Parathyroid adenoma (tissue), 2 donors: ENCODE data around the gene ANKRD30A.

Experiments
- H2AFZ ChIP-seq: fragments of 300-600 bp; sonication (generic); one replicate; pipeline ENCODE4 v1.7.0; 2017; ENCODE audit warnings: antibody characterized with exemption, mild to moderate bottlenecking
- H3K27ac ChIP-seq: fragments of 300-600 bp; sonication (generic); one replicate; pipeline ENCODE4 v1.7.0; 2017
- H3K27me3 ChIP-seq: fragments of 300-600 bp; sonication (generic); one replicate; pipeline ENCODE4 v1.7.0; 2017; ENCODE audit warnings: low read length; ENCODE audit not compliant: control insufficient read depth, insufficient read depth
- H3K36me3 ChIP-seq: fragments of 300-600 bp; sonication (generic); one replicate; pipeline ENCODE4 v1.7.0; 2017; ENCODE audit warnings: low read length; ENCODE audit not compliant: control insufficient read depth, insufficient read depth
- H3K4me1 ChIP-seq: fragments of 300-600 bp; sonication (generic); one replicate; pipeline ENCODE4 v1.7.0; 2017; ENCODE audit warnings: control low read depth
- H3K4me2 ChIP-seq: fragments of 300-600 bp; sonication (generic); one replicate; pipeline ENCODE4 v1.7.0; 2017; ENCODE audit warnings: low read length
- H3K4me3 ChIP-seq: fragments of 300-600 bp; sonication (generic); one replicate; pipeline ENCODE4 v1.7.0; 2017; ENCODE audit warnings: low read depth, low read length
- H3K79me2 ChIP-seq: fragments of 300-600 bp; sonication (generic); one replicate; pipeline ENCODE4 v1.7.0; 2017; ENCODE audit warnings: control low read depth
- H3K9ac ChIP-seq: fragments of 300-600 bp; sonication (generic); one replicate; pipeline ENCODE4 v1.7.0; 2017; ENCODE audit warnings: mild to moderate bottlenecking
- H3K9me3 ChIP-seq: fragments of 300-600 bp; sonication (generic); one replicate; pipeline ENCODE4 v1.7.0; 2017; ENCODE audit warnings: low read length; ENCODE audit not compliant: control insufficient read depth
- TF ChIP-seq, protein P1 (sequence below): fragments of 300-600 bp; sonication (generic); IDR thresholded peaks from one replicate; pipeline ENCODE4 v1.7.0; 2017; ENCODE audit warnings: antibody characterized with exemption, mild to moderate bottlenecking
- donor health status: primary hyperparathyroidism.

ANKRD30A gene

DNA sequence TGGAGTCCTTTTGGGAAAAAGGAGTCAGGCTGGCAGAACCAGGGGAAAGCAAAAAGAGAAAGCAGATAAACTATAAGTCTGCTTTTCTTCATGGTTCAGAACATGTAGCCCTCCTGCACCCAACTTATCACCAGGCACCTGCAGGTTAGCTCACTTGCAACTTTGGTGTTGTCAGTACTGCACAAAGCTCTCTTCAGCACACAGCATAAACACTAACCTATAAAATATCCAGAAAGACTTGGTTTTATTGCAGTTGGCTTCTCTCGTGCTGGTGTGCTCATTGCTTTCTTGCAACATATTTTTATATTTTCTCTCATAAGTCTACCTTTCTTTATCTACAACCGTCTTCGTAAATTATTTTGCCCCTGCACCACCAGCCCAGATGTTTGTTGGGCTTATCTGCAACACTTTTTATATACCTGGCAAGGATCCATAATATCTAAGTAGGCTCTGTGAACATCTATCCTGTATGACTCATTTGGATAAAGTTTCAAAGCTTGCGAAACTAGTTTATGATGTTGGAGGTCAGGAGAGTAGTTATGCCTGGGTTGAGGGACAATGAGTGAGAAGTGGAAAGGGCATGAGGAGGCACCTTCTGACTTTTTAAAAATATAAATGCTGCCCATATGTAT lies 164.6 kb downstream of the ANKRD30A start:
- Histone ChIP-seq H3K79me2 (no peaks in the 10 kb centered on the region), H3K4me1 (no peaks in the 10 kb centered on the region), H3K27me3 (no peaks in the 10 kb centered on the region), H3K36me3 (no peaks in the 10 kb centered on the region), H2AFZ (no peak overlapping the region), H3K4me2 (no peak overlapping the region), H3K9ac (no peak overlapping the region), H3K4me3 (no peak overlapping the region), H3K9me3 (no peaks in the 10 kb centered on the region), H3K27ac (no peak overlapping the region)
- TF ChIP-seq, protein P1, sequence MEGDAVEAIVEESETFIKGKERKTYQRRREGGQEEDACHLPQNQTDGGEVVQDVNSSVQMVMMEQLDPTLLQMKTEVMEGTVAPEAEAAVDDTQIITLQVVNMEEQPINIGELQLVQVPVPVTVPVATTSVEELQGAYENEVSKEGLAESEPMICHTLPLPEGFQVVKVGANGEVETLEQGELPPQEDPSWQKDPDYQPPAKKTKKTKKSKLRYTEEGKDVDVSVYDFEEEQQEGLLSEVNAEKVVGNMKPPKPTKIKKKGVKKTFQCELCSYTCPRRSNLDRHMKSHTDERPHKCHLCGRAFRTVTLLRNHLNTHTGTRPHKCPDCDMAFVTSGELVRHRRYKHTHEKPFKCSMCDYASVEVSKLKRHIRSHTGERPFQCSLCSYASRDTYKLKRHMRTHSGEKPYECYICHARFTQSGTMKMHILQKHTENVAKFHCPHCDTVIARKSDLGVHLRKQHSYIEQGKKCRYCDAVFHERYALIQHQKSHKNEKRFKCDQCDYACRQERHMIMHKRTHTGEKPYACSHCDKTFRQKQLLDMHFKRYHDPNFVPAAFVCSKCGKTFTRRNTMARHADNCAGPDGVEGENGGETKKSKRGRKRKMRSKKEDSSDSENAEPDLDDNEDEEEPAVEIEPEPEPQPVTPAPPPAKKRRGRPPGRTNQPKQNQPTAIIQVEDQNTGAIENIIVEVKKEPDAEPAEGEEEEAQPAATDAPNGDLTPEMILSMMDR = no peak

DNA sequence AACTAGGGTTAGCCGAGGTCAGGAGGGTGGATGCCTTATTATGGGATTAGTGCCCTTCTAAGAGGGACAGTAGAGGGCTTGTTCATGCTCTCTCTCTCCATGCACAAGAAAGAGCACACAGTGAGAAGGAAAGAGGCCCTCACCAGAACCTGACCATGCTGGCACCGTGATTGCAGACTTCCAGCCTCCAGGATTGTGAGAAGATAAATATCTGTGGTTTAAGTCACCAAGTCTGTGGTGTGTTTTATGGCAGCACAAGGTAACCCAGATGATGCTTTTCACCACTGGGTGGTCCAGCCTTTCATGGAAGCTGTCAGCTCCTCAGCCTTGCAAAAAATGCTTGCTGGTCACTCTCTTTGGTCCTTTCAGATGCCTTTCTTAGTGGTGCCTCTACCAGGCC lies 175.9 kb downstream of the ANKRD30A start:
- H3K4me2 ChIP-seq = no peak overlapping the region
- H2AFZ ChIP-seq = no peak overlapping the region
- no peaks in the 10 kb centered on the region for H3K79me2 ChIP-seq
- no peak overlapping the region for H3K9ac ChIP-seq
- no peaks in the 10 kb centered on the region for H3K36me3 ChIP-seq
- H3K27ac ChIP-seq = no peak overlapping the region
- H3K9me3 ChIP-seq = no peaks in the 10 kb centered on the region
- no peak overlapping the region for H3K4me3 ChIP-seq
- TF ChIP-seq, protein P1 = no peak
- H3K4me1 ChIP-seq = no peaks in the 10 kb centered on the region
- no peaks in the 10 kb centered on the region for H3K27me3 ChIP-seq

DNA sequence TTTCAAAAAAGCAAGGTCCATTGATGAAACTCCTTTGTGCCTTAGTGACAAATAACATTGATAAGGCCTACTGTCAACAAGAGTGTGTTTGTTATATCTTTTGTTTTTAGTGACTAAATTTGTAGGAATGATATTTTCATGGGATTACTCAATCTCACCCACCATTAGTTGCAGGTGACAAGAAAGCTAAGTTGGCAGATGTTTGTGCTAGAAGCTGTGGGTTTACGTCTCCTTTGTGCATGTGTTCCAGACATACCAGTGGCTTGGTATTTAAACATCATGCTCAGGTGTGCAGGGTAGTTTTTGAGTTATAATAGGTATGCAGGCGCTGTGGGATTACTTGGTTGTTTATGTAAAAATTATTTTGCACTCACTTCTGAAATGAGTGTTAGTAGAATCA lies 178.6 kb downstream of the ANKRD30A start:
- Histone ChIP-seq H3K27ac (no peak overlapping the region), H3K4me3 (no peak overlapping the region), H3K9me3 (no peaks in the 10 kb centered on the region)

DNA sequence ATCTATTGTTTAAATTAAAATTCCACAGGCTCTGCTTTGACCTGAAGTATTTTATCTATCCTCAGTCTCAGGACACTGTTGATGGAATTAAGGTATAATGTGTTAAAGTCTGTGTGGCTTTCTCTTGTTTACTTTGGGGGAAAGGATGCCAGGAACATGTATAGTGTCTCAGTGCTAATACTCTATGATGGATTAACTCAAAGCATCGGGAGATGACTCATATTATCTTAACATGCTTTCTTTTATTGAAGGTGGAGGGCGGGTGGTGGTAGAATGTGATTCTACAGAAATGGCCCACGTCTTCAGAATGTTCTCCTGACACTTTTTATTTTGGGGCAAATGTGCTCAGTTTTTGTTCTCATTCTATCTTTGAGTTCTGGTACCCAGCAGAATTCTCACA lies 189.0 kb downstream of the ANKRD30A start:
- TF ChIP-seq, protein P1 = no peak
- Histone ChIP-seq H3K27ac (no peak overlapping the region), H3K79me2 (no peaks in the 10 kb centered on the region), H3K4me3 (no peak overlapping the region), H3K9ac (no peak overlapping the region), H3K27me3 (no peaks in the 10 kb centered on the region), H3K4me1 (no peaks in the 10 kb centered on the region), H2AFZ (no peak overlapping the region), H3K36me3 (no peaks in the 10 kb centered on the region), H3K4me2 (no peak overlapping the region), H3K9me3 (no peaks in the 10 kb centered on the region)

More for the DNA sequence above, 178.6 kb downstream of the ANKRD30A start:
- no peaks in the 10 kb centered on the region for H3K27me3 ChIP-seq
- no peak overlapping the region for H3K9ac ChIP-seq
- no peak overlapping the region for H3K4me2 ChIP-seq
- H2AFZ ChIP-seq = no peak overlapping the region
- no peaks in the 10 kb centered on the region for H3K79me2 ChIP-seq
- no peaks in the 10 kb centered on the region for H3K4me1 ChIP-seq
- TF ChIP-seq, protein P1 = no peak
- H3K36me3 ChIP-seq = no peaks in the 10 kb centered on the region

DNA sequence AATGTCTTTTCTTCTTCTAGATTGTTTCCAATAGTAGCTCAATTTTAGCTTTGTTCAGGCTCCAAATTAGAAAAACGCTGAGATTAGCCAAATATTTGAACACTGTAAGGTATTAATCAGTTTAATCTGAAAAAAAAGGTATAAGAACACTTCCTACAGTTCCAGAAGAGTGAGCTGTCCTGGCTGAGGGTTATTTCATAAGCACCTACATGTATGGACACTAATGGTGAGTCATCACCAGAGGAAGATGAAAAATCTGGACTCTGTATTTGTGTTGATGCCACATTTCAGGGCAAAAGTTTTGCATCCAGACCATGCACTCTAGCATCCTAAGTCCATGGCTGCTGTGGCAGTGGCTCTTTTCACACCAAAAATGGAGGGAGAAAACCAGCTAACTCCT lies 189.5 kb downstream of the ANKRD30A start:
- Histone ChIP-seq H3K79me2 (no peaks in the 10 kb centered on the region), H3K9ac (no peak overlapping the region), H2AFZ (no peak overlapping the region), H3K36me3 (no peaks in the 10 kb centered on the region), H3K27ac (no peak overlapping the region), H3K4me3 (no peak overlapping the region), H3K27me3 (no peaks in the 10 kb centered on the region), H3K4me1 (no peaks in the 10 kb centered on the region), H3K9me3 (no peaks in the 10 kb centered on the region), H3K4me2 (no peak overlapping the region)
- TF ChIP-seq, protein P1 = no peak
